Measurements from ENCODE around the gene RAF1. TPM values are rescaled to one million over a fixed set of nuclear protein-coding genes. Genes with fewer than 3 reads are reported as not detected.

Gene RAF1
- total RNA-seq, 1 experiment from 2014 or later, result 64.3 TPM

DNA sequence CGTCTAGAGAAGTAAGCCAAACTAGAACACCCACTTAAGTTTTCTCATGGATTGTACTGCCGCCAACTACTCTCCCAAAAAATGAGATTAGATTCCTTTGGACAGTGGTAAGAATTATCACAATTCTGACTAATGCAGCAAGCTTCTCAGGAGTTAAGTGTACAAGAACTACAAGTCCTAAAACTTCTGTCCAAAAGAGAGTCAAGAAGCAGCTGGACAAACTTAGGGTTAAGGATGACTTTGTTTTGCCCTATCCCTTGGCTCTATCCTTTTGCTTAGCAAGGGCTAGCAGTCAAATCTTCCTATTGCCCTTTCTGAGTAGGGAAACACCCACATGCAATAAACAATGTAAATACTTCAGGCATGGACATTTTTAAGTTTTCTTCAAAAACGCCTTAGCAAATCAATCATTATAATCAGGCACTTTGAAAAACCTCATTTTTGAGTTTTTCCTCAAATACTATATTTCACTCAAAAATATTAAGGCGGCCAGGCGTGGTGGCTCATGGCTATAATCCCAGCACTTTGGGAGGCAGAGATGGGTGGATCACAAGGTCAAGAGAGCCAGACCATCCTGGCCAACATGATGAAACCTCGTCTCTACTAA, 19.5 kb downstream of the RAF1 start:
- BruUV-seq (replicated peaks), result no TSS peak
- RAD21 ChIA-PET (ENCODE audit: low non-redundant PET in 1 of 2, low total read pairs in 2 of 2, uncharacterized antibody in 2 of 2, unreplicated experiment in 2 of 2), result no interaction called here

DNA sequence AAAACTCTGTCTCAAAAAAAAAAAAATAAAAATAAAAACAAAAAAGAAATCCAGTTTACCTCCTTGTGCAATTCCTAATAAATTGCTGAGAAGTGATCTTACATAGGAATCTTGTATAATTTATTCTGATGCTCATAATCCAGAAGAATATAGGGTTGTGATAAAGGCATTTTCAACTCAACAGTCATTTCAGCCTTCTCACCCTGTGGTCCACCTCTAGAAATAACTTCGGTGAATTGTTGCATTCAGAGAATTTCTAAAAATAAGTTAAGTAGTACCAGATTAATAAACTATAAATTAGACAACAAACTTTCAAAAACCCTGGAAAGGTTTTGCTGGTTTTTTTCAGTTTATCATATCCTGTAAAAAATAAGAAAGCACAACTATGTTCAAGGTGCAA, 20.2 kb downstream of the RAF1 start:
- no peaks in the 10 kb centered on the region for H3K36me3 ChIP-seq (ENCODE audit: control insufficient read depth in 1 of 2, insufficient read depth in 2 of 2, low read length in 2 of 2)
- no TSS peak for BruUV-seq (replicated peaks)
- intact Hi-C loops (cut with micrococcal nuclease), result no loop called here
- DNase-seq (ENCODE audit: low read depth, low spot score) (no peak), ATAC-seq (no peak)
- ChIA-PET RAD21 (ENCODE audit: low non-redundant PET in 1 of 2, low total read pairs in 2 of 2, uncharacterized antibody in 2 of 2, unreplicated experiment in 2 of 2) (no interaction called here), POLR2A (no interaction called here), CTCF (no interaction called here)
- H4K20me1 ChIP-seq (ENCODE audit: insufficient read depth), result peaks cover 12% of the 10 kb centered on the region; the same call in 1 of the 2 replicates
- H3K9me3 ChIP-seq (ENCODE audit: control insufficient read depth in 1 of 2, insufficient read depth in 1 of 2, low read depth in 1 of 2, low read length in 2 of 2), result no peaks in the 10 kb centered on the region
- no peaks in the 10 kb centered on the region for H3K27me3 ChIP-seq (ENCODE audit: insufficient read depth, low read length)
- H3K4me1 ChIP-seq (ENCODE audit: control insufficient read depth in 1 of 2, insufficient read depth in 2 of 2, low read length in 2 of 2), result no peaks in the 10 kb centered on the region
- H3K9ac ChIP-seq (ENCODE audit: low read length), result no peak overlapping the region
- no peak overlapping the region for H2AFZ ChIP-seq (ENCODE audit: low read depth, low read length, poor library complexity, severe bottlenecking)
- peaks cover 79% of the 10 kb centered on the region for H3K79me2 ChIP-seq (ENCODE audit: insufficient read depth, low read length)
- H3K27ac ChIP-seq (ENCODE audit: low read depth, low read length), result no peak overlapping the region
- H3K4me2 ChIP-seq (ENCODE audit: low read length), result no peak overlapping the region
- H3K9me2 ChIP-seq (ENCODE audit: insufficient read depth), result no peaks in the 10 kb centered on the region
- no peak overlapping the region for H3K4me3 ChIP-seq (replicated peaks in 1 of 2; ENCODE audit: low read depth in 1 of 2, low read length in 2 of 2)
- TF ChIP-seq ATF3 (IDR thresholded peaks at IDR 0.05), result no peak
- no peak for TF ChIP-seq EGR1 (IDR thresholded peaks at IDR 0.05; ENCODE audit: low read depth)
- no peak for TF ChIP-seq EZH2phosphoT487 (IDR thresholded peaks at IDR 0.05; ENCODE audit: borderline replicate concordance)
- TF ChIP-seq SIN3A (IDR thresholded peaks at IDR 0.05; ENCODE audit: low read depth), result no peak
- TF ChIP-seq ELF1 (IDR thresholded peaks at IDR 0.05; ENCODE audit: borderline replicate concordance, low read depth), result no peak
- TF ChIP-seq, protein P1, sequence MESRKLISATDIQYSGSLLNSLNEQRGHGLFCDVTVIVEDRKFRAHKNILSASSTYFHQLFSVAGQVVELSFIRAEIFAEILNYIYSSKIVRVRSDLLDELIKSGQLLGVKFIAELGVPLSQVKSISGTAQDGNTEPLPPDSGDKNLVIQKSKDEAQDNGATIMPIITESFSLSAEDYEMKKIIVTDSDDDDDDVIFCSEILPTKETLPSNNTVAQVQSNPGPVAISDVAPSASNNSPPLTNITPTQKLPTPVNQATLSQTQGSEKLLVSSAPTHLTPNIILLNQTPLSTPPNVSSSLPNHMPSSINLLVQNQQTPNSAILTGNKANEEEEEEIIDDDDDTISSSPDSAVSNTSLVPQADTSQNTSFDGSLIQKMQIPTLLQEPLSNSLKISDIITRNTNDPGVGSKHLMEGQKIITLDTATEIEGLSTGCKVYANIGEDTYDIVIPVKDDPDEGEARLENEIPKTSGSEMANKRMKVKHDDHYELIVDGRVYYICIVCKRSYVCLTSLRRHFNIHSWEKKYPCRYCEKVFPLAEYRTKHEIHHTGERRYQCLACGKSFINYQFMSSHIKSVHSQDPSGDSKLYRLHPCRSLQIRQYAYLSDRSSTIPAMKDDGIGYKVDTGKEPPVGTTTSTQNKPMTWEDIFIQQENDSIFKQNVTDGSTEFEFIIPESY (IDR thresholded peaks at IDR 0.05; ENCODE audit: extremely low read depth, insufficient replicate concordance, low read length), result no peak
- TF ChIP-seq REST (IDR thresholded peaks at IDR 0.05; ENCODE audit: low read depth), result no peak
- no peak for TF ChIP-seq RAD21 (IDR thresholded peaks at IDR 0.05; ENCODE audit: low read depth)
- TF ChIP-seq JUND (IDR thresholded peaks at IDR 0.05), result no peak
- TF ChIP-seq CBX3 (IDR thresholded peaks at IDR 0.05; ENCODE audit: low read depth), result no peak
- TF ChIP-seq FOSL1 (IDR thresholded peaks at IDR 0.05; ENCODE audit: low read depth), result no peak
- no peak for TF ChIP-seq CTCF (IDR thresholded peaks at IDR 0.05 in 2 of 3, conservative IDR thresholded peaks at IDR 0.05 in 1 of 3; ENCODE audit: borderline replicate concordance in 1 of 3, insufficient read depth in 1 of 3, low read depth in 2 of 3, low read length in 2 of 3)

More for the DNA sequence above, 19.5 kb downstream of the RAF1 start:
- Histone ChIP-seq H3K79me2 (ENCODE audit: insufficient read depth, low read length) (peaks cover 80% of the 10 kb centered on the region), H3K9me2 (ENCODE audit: insufficient read depth) (no peaks in the 10 kb centered on the region), H3K27ac (ENCODE audit: low read depth, low read length) (no peak overlapping the region), H3K4me1 (ENCODE audit: control insufficient read depth in 1 of 2, insufficient read depth in 2 of 2, low read length in 2 of 2) (no peaks in the 10 kb centered on the region), H3K4me3 (replicated peaks in 1 of 2; ENCODE audit: low read depth in 1 of 2, low read length in 2 of 2) (no peak overlapping the region), H4K20me1 (ENCODE audit: insufficient read depth) (peaks cover 14% of the 10 kb centered on the region; the same call in 1 of the 2 replicates), H3K9me3 (ENCODE audit: control insufficient read depth in 1 of 2, insufficient read depth in 1 of 2, low read depth in 1 of 2, low read length in 2 of 2) (no peaks in the 10 kb centered on the region), H3K36me3 (ENCODE audit: control insufficient read depth in 1 of 2, insufficient read depth in 2 of 2, low read length in 2 of 2) (no peaks in the 10 kb centered on the region), H3K27me3 (ENCODE audit: insufficient read depth, low read length) (no peaks in the 10 kb centered on the region), H2AFZ (ENCODE audit: low read depth, low read length, poor library complexity, severe bottlenecking) (no peak overlapping the region), H3K9ac (ENCODE audit: low read length) (no peak overlapping the region), H3K4me2 (ENCODE audit: low read length) (no peak overlapping the region)
- ChIA-PET POLR2A (interaction anchor here (0.7 kb wide), 1 partner anchor 18 kb away, joined by 5 read pairs; no protein-coding TSS in a partner anchor), CTCF (no interaction called here)
- DNase-seq (ENCODE audit: low read depth, low spot score) (no peak), ATAC-seq (no peak)
- intact Hi-C loops (cut with micrococcal nuclease), result no loop called here
- TF ChIP-seq RAD21 (IDR thresholded peaks at IDR 0.05; ENCODE audit: low read depth), result no peak
